SU-DHL-6 (cell line): Measurements from ENCODE around the gene CFAP126.
"Not testable (repeated sequence)": the region's sequence is repeated elsewhere in the genome, so short reads cannot be mapped to it uniquely, and the experiment has no call there.

Experiments
- H2AFZ ChIP-seq: fragments of 200-600 bp; sonication (generic); 2 replicates; pipeline ENCODE4 v1.6.1; 2014; ENCODE audit warnings: low read depth, mild to moderate bottlenecking, moderate library complexity, mixed read lengths, antibody characterized with exemption, low read length; ENCODE audit not compliant: severe bottlenecking
- H3F3A ChIP-seq: fragments of 200-600 bp; shearing (Covaris generic); 2 replicates; pipeline ENCODE4 v1.6.0; 2016; ENCODE audit warnings: antibody characterized with exemption, mild to moderate bottlenecking; ENCODE audit not compliant: insufficient read depth
- H3K27ac ChIP-seq: fragments of 200-600 bp; sonication (generic); 2 replicates; pipeline ENCODE4 v1.5.1; 2016; ENCODE audit warnings: low read depth, mild to moderate bottlenecking, low read length, moderate library complexity, mixed read lengths
- H3K27me3 ChIP-seq: fragments of 200-600 bp; sonication (generic), shearing (Covaris generic); 2 replicates; pipeline ENCODE4 v1.6.0; 2014; ENCODE audit warnings: mild to moderate bottlenecking, low read length
- H3K36me3 ChIP-seq: fragments of 200-600 bp; sonication (generic); 2 replicates; pipeline ENCODE4 v1.6.1; 2014; ENCODE audit warnings: mild to moderate bottlenecking, low read length, mixed read lengths
- H3K4me2 ChIP-seq: fragments of 300-600, 200-600 bp; shearing (Covaris generic), sonication (generic); 2 replicates; pipeline ENCODE4 v1.6.0; 2014; ENCODE audit warnings: low read length, low read depth, mild to moderate bottlenecking; ENCODE audit not compliant: poor library complexity, severe bottlenecking
- H3K4me3 ChIP-seq: fragments of 200-600 bp; sonication (generic); 2 replicates; pipeline ENCODE4 v1.5.1; 2014; ENCODE audit warnings: antibody characterized with exemption, low read length, mild to moderate bottlenecking, mixed read lengths; ENCODE audit not compliant: insufficient read depth, poor library complexity, severe bottlenecking
- H3K79me2 ChIP-seq: fragments of 200-600 bp; sonication (generic); 2 replicates; pipeline ENCODE4 v1.6.1; 2014; ENCODE audit warnings: mild to moderate bottlenecking, low read length, moderate library complexity; ENCODE audit not compliant: insufficient read depth
- H3K9ac ChIP-seq: fragments of 200-600 bp; sonication (generic); 2 replicates; pipeline ENCODE4 v1.7.0; 2014; ENCODE audit warnings: mild to moderate bottlenecking, low read length
- H3K9me2 ChIP-seq: fragments of 200-600 bp; sonication (generic); replicated peaks from 2 replicates; pipeline ENCODE4 v1.6.1; 2014; ENCODE audit warnings: low read length; ENCODE audit not compliant: insufficient read depth
- H3K9me3 ChIP-seq: fragments of 200-600 bp; sonication (generic); 2 replicates; pipeline ENCODE4 v1.6.1; 2014; ENCODE audit warnings: low read length, mixed read lengths; ENCODE audit not compliant: insufficient read depth
- H4K20me1 ChIP-seq: fragments of 200-600 bp; sonication (generic); 2 replicates; pipeline ENCODE4 v1.6.1; 2014; ENCODE audit warnings: low read depth, mild to moderate bottlenecking, antibody characterized with exemption, low read length, moderate library complexity, mixed read lengths
- EZH2phosphoT487 ChIP-seq: fragments of 200-600 bp; sonication (generic), shearing (Covaris generic); conservative IDR thresholded peaks from 2 replicates; pipeline ENCODE4 v1.6.1; 2018; ENCODE audit warnings: mild to moderate bottlenecking, antibody characterized with exemption, low read length, moderate library complexity, mixed read lengths
- TF ChIP-seq, protein P1 (sequence below): fragments of 200-600 bp; sonication (generic); IDR thresholded peaks from one replicate; pipeline ENCODE4 v1.5.1; 2017; ENCODE audit warnings: antibody characterized with exemption, mild to moderate bottlenecking, low read length, moderate library complexity; ENCODE audit not compliant: insufficient read depth, poor library complexity, severe bottlenecking

The CFAP126 gene

GRCh38 chr1:161408429-161409052 is 40.9 kb upstream of the CFAP126 start:
- Histone ChIP-seq H3F3A (no peaks in the 10 kb centered on the region), H3K4me3 (no peak overlapping the region), H3K27me3 (no peaks in the 10 kb centered on the region), H3K36me3 (no peaks in the 10 kb centered on the region), H3K27ac (no peak overlapping the region), H4K20me1 (no peaks in the 10 kb centered on the region), H3K9me2 (no peaks in the 10 kb centered on the region), H3K79me2 (no peaks in the 10 kb centered on the region), H3K4me2 (no peak overlapping the region), H2AFZ (no peak overlapping the region), H3K9ac (no peak overlapping the region), H3K9me3 (no peaks in the 10 kb centered on the region)
- TF ChIP-seq, protein P1, sequence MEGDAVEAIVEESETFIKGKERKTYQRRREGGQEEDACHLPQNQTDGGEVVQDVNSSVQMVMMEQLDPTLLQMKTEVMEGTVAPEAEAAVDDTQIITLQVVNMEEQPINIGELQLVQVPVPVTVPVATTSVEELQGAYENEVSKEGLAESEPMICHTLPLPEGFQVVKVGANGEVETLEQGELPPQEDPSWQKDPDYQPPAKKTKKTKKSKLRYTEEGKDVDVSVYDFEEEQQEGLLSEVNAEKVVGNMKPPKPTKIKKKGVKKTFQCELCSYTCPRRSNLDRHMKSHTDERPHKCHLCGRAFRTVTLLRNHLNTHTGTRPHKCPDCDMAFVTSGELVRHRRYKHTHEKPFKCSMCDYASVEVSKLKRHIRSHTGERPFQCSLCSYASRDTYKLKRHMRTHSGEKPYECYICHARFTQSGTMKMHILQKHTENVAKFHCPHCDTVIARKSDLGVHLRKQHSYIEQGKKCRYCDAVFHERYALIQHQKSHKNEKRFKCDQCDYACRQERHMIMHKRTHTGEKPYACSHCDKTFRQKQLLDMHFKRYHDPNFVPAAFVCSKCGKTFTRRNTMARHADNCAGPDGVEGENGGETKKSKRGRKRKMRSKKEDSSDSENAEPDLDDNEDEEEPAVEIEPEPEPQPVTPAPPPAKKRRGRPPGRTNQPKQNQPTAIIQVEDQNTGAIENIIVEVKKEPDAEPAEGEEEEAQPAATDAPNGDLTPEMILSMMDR, result no peak
- no peak for TF ChIP-seq EZH2phosphoT487

GRCh38 chr1:161407451-161407985 is 39.8 kb upstream of the CFAP126 start:
- no peak for TF ChIP-seq EZH2phosphoT487
- TF ChIP-seq, protein P1, result no peak
- Histone ChIP-seq H3K4me2 (no peak overlapping the region), H3K36me3 (no peaks in the 10 kb centered on the region), H3K27ac (no peak overlapping the region), H3K79me2 (no peaks in the 10 kb centered on the region), H3F3A (no peaks in the 10 kb centered on the region), H3K9me2 (no peaks in the 10 kb centered on the region), H3K9me3 (no peaks in the 10 kb centered on the region), H3K27me3 (no peaks in the 10 kb centered on the region), H3K9ac (no peak overlapping the region), H4K20me1 (no peaks in the 10 kb centered on the region), H3K4me3 (no peak overlapping the region), H2AFZ (no peak overlapping the region)

DNA sequence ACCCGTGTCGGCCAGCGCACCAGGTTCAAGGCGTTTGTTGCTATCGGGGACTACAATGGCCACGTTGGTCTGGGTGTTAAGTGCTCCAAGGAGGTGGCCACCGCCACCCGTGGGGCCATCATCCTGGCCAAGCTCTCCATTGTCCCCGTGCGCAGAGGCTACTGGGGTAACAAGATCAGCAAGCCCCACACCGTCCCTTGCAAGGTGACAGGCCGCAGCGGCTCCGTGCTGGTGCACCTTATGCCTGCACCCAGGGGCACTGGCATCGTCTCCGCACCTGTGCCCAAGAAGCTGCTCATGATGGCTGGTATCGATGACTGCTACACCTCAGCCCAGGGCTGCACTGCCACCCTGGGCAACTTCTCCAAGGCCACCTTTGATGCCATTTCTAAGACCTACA is 38.9 kb upstream of the CFAP126 start:
- not testable (repeated sequence) for H3K9ac ChIP-seq, H3K36me3 ChIP-seq, H3K27ac ChIP-seq, H3K9me2 ChIP-seq, H2AFZ ChIP-seq, H3K4me3 ChIP-seq, H3F3A ChIP-seq, H3K27me3 ChIP-seq, H3K4me2 ChIP-seq, H3K9me3 ChIP-seq, H4K20me1 ChIP-seq, H3K79me2 ChIP-seq

GRCh38 chr1:161404051-161404597 is 36.4 kb upstream of the CFAP126 start:
- Histone ChIP-seq H3K79me2 (no peaks in the 10 kb centered on the region), H3K9me3 (no peaks in the 10 kb centered on the region), H3K9me2 (no peaks in the 10 kb centered on the region), H2AFZ (no peak overlapping the region), H3K27me3 (no peaks in the 10 kb centered on the region), H3K4me3 (no peak overlapping the region), H3K4me2 (no peak overlapping the region), H3F3A (peaks cover 5% of the 10 kb centered on the region; the same call in 1 of the 2 replicates), H3K27ac (no peak overlapping the region), H3K9ac (no peak overlapping the region), H4K20me1 (no peaks in the 10 kb centered on the region), H3K36me3 (no peaks in the 10 kb centered on the region)
- TF ChIP-seq, protein P1, result no peak
- no peak for TF ChIP-seq EZH2phosphoT487
